Measurements from ENCODE around the gene KLHL29. TPM values are rescaled to one million over a fixed set of nuclear protein-coding genes. Genes with fewer than 3 reads are reported as not detected.

The KLHL29 gene
- total RNA-seq, 2 donors from 2014 or later: 1.0 to 2.4 TPM

DNA sequence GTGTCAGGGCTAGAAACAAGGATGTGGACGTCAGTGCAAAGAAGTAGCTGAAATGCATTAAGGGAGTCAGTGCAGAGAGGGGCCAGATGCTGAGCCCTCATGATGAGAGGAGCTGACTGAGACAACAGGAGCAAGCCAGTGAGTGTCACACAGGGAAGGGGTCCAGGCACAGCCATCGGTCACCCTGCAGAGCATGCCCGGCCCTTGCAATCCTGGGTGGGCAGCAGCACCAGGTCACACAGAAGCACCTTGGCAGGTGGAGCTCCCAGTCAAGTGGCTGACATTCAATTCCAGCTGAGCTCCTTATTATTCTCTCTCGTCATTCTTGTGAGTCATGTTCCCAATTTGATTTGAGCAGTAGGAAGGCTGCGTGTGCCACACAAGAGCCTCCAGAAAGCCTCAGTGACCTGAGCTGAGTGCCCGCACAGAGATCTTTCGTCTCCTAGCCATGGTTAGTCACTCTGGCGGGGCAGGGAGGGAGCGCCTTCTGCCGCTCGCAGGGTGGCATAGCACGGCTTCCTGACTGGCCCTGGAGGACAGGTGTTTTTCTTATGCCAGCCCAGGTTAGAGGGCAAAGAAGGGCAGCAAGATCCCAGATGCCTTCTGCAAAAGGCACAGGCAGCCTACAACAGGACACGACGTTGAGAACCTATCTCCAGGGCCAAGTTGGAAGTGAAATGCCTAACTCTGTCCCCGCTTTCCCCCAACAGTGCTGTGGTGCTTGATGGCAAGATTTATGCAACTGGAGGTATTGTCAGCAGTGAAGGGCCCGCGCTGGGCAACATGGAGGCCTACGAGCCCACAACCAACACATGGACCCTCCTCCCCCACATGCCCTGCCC, 321.0 kb downstream of the KLHL29 start:
- TF ChIP-seq, protein P1, sequence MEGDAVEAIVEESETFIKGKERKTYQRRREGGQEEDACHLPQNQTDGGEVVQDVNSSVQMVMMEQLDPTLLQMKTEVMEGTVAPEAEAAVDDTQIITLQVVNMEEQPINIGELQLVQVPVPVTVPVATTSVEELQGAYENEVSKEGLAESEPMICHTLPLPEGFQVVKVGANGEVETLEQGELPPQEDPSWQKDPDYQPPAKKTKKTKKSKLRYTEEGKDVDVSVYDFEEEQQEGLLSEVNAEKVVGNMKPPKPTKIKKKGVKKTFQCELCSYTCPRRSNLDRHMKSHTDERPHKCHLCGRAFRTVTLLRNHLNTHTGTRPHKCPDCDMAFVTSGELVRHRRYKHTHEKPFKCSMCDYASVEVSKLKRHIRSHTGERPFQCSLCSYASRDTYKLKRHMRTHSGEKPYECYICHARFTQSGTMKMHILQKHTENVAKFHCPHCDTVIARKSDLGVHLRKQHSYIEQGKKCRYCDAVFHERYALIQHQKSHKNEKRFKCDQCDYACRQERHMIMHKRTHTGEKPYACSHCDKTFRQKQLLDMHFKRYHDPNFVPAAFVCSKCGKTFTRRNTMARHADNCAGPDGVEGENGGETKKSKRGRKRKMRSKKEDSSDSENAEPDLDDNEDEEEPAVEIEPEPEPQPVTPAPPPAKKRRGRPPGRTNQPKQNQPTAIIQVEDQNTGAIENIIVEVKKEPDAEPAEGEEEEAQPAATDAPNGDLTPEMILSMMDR (conservative IDR thresholded peaks at IDR 0.05): peak; percentile 46
- H3K36me3 ChIP-seq (ENCODE audit: control insufficient read depth, insufficient read depth, low read length): no peaks in the 10 kb centered on the region
- peaks cover 12% of the 10 kb centered on the region for H3K36me3 Mint-ChIP-seq (ENCODE audit: low read depth)
- H3K4me1 ChIP-seq (ENCODE audit: control insufficient read depth, insufficient read depth, low read length): no peaks in the 10 kb centered on the region
- H3K27me3 Mint-ChIP-seq (ENCODE audit: insufficient read depth): no peaks in the 10 kb centered on the region
- no peak overlapping the region for H3K4me3 ChIP-seq (ENCODE audit: low read length)
- H3K27ac Mint-ChIP-seq: no peak overlapping the region
- peak; percentile 65 for DNase-seq
- H3K9ac ChIP-seq (ENCODE audit: extremely low read depth, low read length, poor library complexity, severe bottlenecking): no peak overlapping the region
- H3K27me3 ChIP-seq (ENCODE audit: control insufficient read depth, insufficient read depth, low read length, poor library complexity, severe bottlenecking): no peaks in the 10 kb centered on the region
- H3K4me1 Mint-ChIP-seq: peaks cover 10% of the 10 kb centered on the region
- H3K27ac ChIP-seq (ENCODE audit: low read depth, low read length): no peak overlapping the region
- no peaks in the 10 kb centered on the region for H3K9me3 Mint-ChIP-seq
- 96 to 99% methylated on average over 17 to 18 of the region's 18 CpGs for WGBS, 2 experiments (ENCODE audit: insufficient coverage in 1 of 2, insufficient read length in 1 of 2)
- H3K9me3 ChIP-seq (ENCODE audit: control insufficient read depth, low read length): no peaks in the 10 kb centered on the region
- no peak overlapping the region for H3K4me3 Mint-ChIP-seq

- no peaks in the 10 kb centered on the region for H3K27me3 Mint-ChIP-seq (ENCODE audit: insufficient read depth)
- no peaks in the 10 kb centered on the region for H3K36me3 ChIP-seq (ENCODE audit: control insufficient read depth, insufficient read depth, low read length)
- H3K27ac ChIP-seq (ENCODE audit: low read depth, low read length): no peak overlapping the region
- no peaks in the 10 kb centered on the region for H3K27me3 ChIP-seq (ENCODE audit: control insufficient read depth, insufficient read depth, low read length, poor library complexity, severe bottlenecking)
- 95 to 96% methylated on average over 18 of the region's 18 CpGs for WGBS, 2 experiments (ENCODE audit: insufficient coverage in 1 of 2, insufficient read length in 1 of 2)
- no peak overlapping the region for H3K4me3 Mint-ChIP-seq
- no peak for DNase-seq
- TF ChIP-seq, protein P1 (conservative IDR thresholded peaks at IDR 0.05): no peak
- H3K4me1 Mint-ChIP-seq: peaks cover 11% of the 10 kb centered on the region
- H3K9me3 Mint-ChIP-seq: no peaks in the 10 kb centered on the region
- H3K9me3 ChIP-seq (ENCODE audit: control insufficient read depth, low read length): no peaks in the 10 kb centered on the region
- no peak overlapping the region for H3K27ac Mint-ChIP-seq
- H3K4me3 ChIP-seq (ENCODE audit: low read length): no peak overlapping the region
- no peak overlapping the region for H3K9ac ChIP-seq (ENCODE audit: extremely low read depth, low read length, poor library complexity, severe bottlenecking)
- H3K36me3 Mint-ChIP-seq (ENCODE audit: low read depth): peaks cover 9% of the 10 kb centered on the region
- no peaks in the 10 kb centered on the region for H3K4me1 ChIP-seq (ENCODE audit: control insufficient read depth, insufficient read depth, low read length)
These were observed 321.7 kb downstream of the KLHL29 start for GRCh38 chr2:23706613-23707078.

DNA sequence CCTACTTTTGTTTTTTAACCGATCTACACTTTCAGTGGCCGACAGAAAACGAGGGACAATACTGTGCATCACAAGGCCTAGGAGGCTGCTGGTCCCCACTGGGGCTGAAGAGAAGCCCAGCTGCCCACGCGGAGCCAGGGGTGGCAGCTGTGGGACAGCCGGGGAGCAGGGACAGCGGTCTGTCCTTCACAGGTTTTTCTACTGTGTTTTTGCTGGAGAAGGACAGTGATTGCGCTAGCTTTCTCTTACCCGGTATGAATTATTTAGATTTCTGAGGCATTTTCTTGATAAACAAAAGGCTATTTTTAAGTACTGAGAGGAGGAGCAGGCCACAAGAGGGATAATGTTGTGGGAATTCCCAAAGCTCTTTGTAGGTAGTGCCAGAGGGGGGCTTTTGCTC, 322.1 kb downstream of the KLHL29 start:
- 88 to 94% methylated on average over 3 to 9 of the region's 9 CpGs for WGBS, 2 experiments (ENCODE audit: insufficient coverage in 1 of 2, insufficient read length in 1 of 2)
- Histone ChIP-seq H3K4me3 (ENCODE audit: low read length) (no peak overlapping the region), H3K27me3 (ENCODE audit: control insufficient read depth, insufficient read depth, low read length, poor library complexity, severe bottlenecking) (no peaks in the 10 kb centered on the region), H3K36me3 (ENCODE audit: control insufficient read depth, insufficient read depth, low read length) (no peaks in the 10 kb centered on the region), H3K9ac (ENCODE audit: extremely low read depth, low read length, poor library complexity, severe bottlenecking) (no peak overlapping the region), H3K27ac (ENCODE audit: low read depth, low read length) (no peak overlapping the region), H3K9me3 (ENCODE audit: control insufficient read depth, low read length) (no peaks in the 10 kb centered on the region), H3K4me1 (ENCODE audit: control insufficient read depth, insufficient read depth, low read length) (peaks cover 4% of the 10 kb centered on the region)
- TF ChIP-seq, protein P1 (conservative IDR thresholded peaks at IDR 0.05): no peak
- no peaks in the 10 kb centered on the region for H3K9me3 Mint-ChIP-seq
- no peaks in the 10 kb centered on the region for H3K27me3 Mint-ChIP-seq (ENCODE audit: insufficient read depth)
- H3K36me3 Mint-ChIP-seq (ENCODE audit: low read depth): peaks cover 9% of the 10 kb centered on the region
- no peak for DNase-seq
- peaks cover 15% of the 10 kb centered on the region for H3K4me1 Mint-ChIP-seq
- no peak overlapping the region for H3K27ac Mint-ChIP-seq
- no peak overlapping the region for H3K4me3 Mint-ChIP-seq

Measured in endodermal cell (in vitro differentiated cells).